Amygdala (tissue), 56 donors: ENCODE results near the gene TBL1XR1.
"Not testable (repeated sequence)": the region's sequence is repeated elsewhere in the genome, so short reads cannot be mapped to it uniquely, and the experiment has no call there.

Source experiments
- DNase-seq, 56 donors: peaks; one replicate each; lab custom pipeline; 2025; lab: John Stamatoyannopoulos, UW

Gene TBL1XR1

GRCh38 chr3:177041021-177041729, 156.1 kb downstream of the TBL1XR1 start:
- DNase-seq: peak in 27 of 56 donors; percentile 4 to 66 (median 17)

GRCh38 chr3:177039490-177040274, 157.6 kb downstream of the TBL1XR1 start:
- DNase-seq: no peak

DNA sequence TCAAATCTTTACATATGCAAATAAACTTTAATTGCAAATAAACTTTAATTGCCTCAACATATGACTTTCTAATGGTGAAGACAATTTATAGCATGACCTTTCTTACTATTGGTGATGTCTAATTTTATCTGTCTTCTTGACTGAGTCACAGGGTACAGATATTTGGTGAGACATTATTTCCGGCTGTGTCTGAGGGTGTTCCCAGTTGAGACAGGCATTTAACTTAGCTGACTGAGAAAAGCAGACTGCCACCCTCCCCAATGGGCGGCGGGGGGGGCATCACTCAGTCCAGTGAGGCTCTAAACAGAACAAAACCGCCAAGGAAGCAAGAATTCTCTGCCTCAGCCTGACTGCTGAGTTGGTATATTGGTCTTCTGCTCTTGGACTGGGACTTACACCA, 160.0 kb downstream of the TBL1XR1 start:
- DNase-seq: no peak

DNA sequence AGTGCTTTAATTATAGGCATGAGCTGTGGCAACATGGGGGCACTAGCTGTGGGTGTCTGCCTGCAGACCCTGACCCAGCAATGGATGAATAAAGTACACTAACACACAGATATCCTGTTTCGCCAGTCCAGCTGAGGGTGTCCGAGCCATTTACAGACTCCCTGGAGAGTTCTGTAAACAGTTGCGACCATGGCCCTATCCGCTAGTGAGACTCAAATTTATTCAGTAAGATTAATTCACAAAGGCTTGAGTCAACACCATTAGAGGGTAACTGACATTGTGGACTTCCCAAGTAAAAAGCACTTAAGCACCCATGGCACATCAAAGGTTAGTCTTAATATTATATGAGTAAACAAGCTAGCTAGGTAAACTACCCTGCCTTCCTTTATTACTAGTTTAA, 161.6 kb downstream of the TBL1XR1 start:
- no peak for DNase-seq

- DNase-seq: no peak
These were observed 162.3 kb downstream of the TBL1XR1 start for GRCh38 chr3:177034832-177035475.

GRCh38 chr3:177026505-177027277, 170.6 kb downstream of the TBL1XR1 start:
- no peak for DNase-seq

DNA sequence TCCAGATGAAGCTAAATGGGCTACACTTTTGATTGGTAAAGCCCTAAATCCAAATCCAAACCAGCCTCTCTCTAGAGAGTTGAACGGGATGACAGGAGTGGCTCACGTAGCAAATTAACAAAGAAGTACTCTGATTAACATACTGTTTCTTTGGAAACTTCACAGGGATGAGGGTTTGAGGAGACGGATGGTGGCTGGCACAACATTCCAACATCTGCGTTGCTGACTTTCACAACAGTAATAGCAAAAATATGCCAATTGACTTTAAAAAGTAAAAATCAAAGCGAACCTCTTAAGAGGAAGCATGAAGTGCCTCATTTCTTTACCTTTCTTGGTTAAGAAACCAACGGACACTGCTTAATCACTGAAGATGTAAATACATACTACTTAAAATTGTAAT, 181.4 kb downstream of the TBL1XR1 start:
- DNase-seq: no peak

- DNase-seq: no peak
These were observed 183.5 kb downstream of the TBL1XR1 start for GRCh38 chr3:177013681-177014280.

DNA sequence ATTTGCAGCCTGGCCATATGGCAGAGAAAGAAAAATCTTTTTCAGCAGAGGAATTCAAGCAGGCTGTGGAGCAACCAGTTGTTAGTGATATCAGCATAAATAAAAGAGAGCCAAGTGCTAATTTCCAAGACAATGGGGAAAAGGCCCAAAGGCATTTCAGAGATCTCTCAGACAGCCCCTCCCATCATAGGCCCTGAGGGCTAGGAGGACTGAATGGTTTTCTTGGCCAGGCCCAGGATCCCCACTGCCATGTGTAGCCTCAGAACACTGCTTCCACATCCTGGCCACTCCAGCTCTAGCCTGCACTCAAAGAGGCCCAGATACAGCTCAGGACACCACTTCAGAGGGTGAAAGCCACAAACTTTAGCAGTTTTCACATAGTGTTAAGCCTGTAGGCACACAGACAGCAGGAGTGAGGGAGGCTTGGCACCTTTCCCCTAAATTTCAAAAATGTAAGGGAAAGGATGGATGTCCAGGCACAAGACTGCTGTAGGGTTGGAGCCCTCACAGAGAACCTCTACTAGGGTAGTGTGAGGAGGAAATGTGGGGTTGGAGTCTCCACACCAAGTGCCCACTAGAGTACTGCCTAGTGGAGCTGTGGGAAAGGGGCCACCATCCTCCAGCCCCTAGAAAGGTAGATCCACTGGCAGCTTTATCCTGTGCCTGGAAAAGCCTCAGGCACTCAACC, 191.4 kb downstream of the TBL1XR1 start:
- DNase-seq: no peak

DNA sequence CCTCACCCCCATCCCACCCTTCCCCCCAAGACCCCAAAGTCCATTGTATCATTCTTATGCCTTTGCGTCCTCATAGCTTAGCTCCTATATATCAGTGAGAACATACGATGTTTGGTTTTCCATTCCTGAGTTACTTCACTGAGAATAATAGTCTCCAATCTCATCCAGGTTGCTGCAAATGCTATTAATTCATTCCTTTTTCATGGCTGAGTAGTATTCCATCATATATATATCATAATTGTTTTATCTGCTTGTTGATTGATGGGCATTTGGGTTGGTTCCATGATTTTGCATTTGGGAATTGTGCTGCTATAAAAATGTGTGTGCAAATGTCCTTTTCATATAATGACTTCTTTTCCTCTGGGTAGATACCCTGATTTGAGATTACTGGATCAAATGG, 197.1 kb downstream of the TBL1XR1 start:
- DNase-seq: not testable (repeated sequence)

DNA sequence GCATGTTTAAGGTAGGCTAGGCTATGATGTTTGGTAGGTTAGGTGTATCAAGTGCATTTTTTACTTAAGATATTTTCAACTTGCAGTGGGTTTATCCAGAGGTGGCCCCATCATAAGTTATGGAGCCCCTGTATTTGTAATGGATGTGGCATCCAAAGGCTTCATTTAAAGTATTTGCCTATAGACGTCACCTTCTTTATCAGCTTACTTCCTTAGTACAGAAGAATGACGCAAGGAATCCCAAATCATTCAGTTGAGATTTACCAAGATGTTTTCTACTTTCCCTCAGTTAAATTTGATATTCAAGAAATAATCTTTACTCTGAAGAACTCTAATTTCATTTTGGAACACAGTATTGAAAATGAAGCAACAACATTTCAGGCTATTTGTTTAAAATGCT, 201.3 kb downstream of the TBL1XR1 start:
- DNase-seq: no peak

DNA sequence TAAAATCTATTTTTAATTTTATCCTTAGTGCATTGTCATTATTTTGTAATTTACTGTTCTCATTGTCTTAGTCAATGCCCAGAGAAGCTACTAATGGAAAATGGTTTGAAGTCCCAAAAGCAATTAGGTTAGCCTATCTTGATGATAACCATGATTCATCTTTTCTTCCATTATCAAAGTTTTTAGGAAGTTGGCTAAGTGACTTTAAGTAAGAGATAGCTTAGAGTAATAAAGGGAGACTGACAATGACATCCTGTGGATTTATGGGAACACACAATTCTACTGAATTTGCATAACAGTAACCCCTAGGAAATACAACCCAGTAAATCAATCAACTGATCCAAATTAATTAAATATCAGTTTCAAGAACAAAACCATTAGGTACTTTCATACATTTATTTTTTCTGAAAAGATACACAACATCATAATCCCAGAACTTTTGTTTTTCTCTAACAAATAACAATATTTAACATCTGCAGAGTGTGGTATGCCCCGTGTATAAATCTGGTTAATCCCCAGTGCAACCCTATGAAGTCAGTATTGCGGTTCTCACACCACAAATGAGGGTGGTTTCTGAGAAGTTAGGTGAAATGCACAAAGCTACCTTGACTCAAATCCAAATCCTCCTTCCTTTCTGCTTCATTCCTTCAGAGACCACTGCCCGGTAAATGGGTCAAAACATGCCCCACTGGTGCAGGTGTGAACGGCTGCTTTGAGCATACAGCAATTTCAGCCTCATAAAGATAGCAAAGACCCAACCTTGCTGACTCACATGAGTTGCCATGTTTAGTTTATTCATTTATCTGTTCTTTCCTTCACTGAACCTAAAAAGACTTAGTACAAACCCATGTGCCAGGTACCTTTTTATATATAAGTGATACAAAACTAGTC, 202.1 kb downstream of the TBL1XR1 start:
- DNase-seq: no peak

DNA sequence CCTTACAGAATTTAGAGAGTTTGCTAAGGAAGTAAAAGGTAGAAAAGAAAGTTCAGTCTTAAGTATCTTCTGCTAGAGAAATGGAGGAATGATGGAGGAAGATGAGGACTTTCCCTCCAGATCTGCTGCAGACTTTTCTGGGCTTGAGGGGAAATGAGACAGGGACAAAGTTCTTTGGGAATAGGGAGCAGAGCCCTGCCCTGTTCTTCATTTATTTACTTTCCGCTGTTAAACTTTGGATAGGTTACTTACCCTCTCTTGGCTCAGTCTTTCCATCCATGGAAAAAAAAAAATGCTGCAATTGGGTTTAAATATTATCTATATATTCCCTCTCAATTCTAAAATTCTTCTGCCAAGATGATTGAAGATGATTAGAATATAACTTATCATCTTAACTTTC, 202.9 kb downstream of the TBL1XR1 start:
- DNase-seq: no peak

DNA sequence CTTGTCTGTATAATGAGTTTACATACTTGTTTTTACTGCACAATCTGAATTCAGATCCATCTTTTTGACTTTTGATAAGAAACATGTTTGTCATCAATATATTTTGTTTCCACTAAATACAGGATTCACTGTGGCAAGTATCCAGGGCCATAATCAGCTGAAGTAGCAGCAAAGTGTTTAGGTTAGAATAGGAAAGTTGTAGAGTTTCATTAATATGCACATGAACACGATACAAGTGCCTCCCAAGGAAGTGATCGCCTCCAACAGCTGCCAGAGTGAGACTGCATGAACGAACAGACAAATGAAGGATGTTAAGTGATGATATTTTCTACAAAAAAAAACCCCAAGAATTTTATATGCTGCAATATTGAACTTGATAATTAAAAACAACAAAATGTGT, 204.3 kb downstream of the TBL1XR1 start:
- no peak for DNase-seq

DNA sequence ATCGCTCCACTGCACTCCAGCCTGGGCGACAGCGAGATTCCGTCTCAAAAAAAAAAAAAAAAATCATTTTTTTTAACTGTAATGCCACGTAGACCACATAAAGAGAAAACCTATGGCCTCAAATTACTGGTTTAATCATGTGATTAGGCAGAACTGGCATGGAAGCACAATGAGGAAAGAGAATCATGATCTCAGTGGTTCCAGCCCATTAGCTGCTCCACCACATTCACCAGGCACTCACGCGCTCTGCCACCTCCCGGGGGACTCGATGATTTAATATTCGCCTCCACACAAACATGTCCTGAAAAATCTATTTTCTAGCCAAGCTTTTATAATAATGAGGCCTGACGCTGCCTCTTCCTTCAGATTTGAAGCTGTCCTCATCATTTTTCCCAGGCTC, 204.7 kb downstream of the TBL1XR1 start:
- DNase-seq: peak in 3 of 56 donors; percentile 1 to 16 (median 6)

DNA sequence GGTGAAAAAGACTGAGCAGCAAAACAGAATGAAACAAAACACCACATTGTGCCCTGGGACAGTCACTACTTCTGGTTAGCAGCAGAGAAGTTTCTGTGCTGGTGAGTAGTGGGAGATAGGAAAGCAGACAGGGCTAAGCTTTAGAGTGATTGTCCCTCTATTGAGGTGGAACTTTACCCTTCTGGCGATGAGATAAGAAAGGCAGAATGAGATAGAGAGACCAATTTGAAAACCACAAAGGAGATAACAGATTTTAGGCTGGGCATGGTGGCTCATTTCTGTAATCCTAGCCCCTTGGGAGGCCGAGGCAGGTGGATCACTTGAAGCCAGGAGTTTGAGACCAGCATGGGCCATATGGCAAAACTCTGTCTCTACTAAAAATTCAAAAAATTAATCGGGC, 208.5 kb downstream of the TBL1XR1 start:
- no peak for DNase-seq

- no peak for DNase-seq
These were observed 209.2 kb downstream of the TBL1XR1 start for GRCh38 chr3:176987901-176988650.

GRCh38 chr3:176978441-176978840, 218.8 kb downstream of the TBL1XR1 start:
- DNase-seq: no peak
